ENCODE results near the gene IMMP2L. TPM values are rescaled to one million over a fixed set of nuclear protein-coding genes. Genes with fewer than 3 reads are reported as not detected.

Gene IMMP2L
- total and polyA plus RNA-seq, 8 donors = 2.5 to 40.8 (median 20.0) TPM; not detected in 1

- intact Hi-C loops (cut with DNase I; ENCODE audit: low total_unique reads) = no loop called here
- whole genome bisulfite sequencing, 5 donors = 89 to 97% (median 95%) methylated on average over 3 of the region's 3 CpGs
- H3K27me3 ChIP-seq = no peaks in the 10 kb centered on the region
- DNase-seq = no peak
- no peak overlapping the region for H3K4me3 ChIP-seq
- H3K9me3 ChIP-seq = no peaks in the 10 kb centered on the region
- H3K27ac ChIP-seq = no peak overlapping the region
- peaks cover 0 to 18% (median 6%) of the 10 kb centered on the region in 4 donors for H3K4me1 ChIP-seq
- H3K36me3 ChIP-seq = no peaks in the 10 kb centered on the region
- no peak for TF ChIP-seq POLR2A (IDR thresholded peaks at IDR 0.05)
- no peak for TF ChIP-seq EP300 (IDR thresholded peaks at IDR 0.05)
- no peak for TF ChIP-seq CTCF (IDR thresholded peaks at IDR 0.05)
- no peak for TF ChIP-seq POLR2AphosphoS5 (IDR thresholded peaks at IDR 0.05)
These were observed 457.6 kb downstream of the IMMP2L start for GRCh38 chr7:111104710-111105109.

GRCh38 chr7:111103678-111104274 lies 458.5 kb downstream of the IMMP2L start:
- Histone ChIP-seq H3K9me3 (no peaks in the 10 kb centered on the region), H3K36me3 (no peaks in the 10 kb centered on the region), H3K27me3 (no peaks in the 10 kb centered on the region), H3K4me3 (no peak overlapping the region), H3K4me1 (peaks cover 0 to 21% (median 5%) of the 10 kb centered on the region in 4 donors), H3K27ac (no peak overlapping the region)
- no peak for TF ChIP-seq CTCF (IDR thresholded peaks at IDR 0.05)
- TF ChIP-seq EP300 (IDR thresholded peaks at IDR 0.05) = no peak
- no peak for TF ChIP-seq POLR2AphosphoS5 (IDR thresholded peaks at IDR 0.05)
- TF ChIP-seq POLR2A (IDR thresholded peaks at IDR 0.05) = no peak
- WGBS, 5 donors = 58 to 84% (median 76%) methylated on average over 4 of the region's 4 CpGs
- intact Hi-C loops (cut with DNase I; ENCODE audit: low total_unique reads) = no loop called here
- no peak for DNase-seq

- no peaks in the 10 kb centered on the region for H3K9me3 ChIP-seq
- H3K36me3 ChIP-seq = no peaks in the 10 kb centered on the region
- H3K27ac ChIP-seq = no peak overlapping the region
- no peaks in the 10 kb centered on the region for H3K27me3 ChIP-seq
- 35 to 70% (median 59%) methylated on average over 4 of the region's 4 CpGs for WGBS, 5 donors
- no peak for TF ChIP-seq POLR2A (IDR thresholded peaks at IDR 0.05)
- TF ChIP-seq POLR2AphosphoS5 (IDR thresholded peaks at IDR 0.05) = no peak
- no peak for TF ChIP-seq EP300 (IDR thresholded peaks at IDR 0.05)
- no peak for TF ChIP-seq CTCF (IDR thresholded peaks at IDR 0.05)
- no peak for DNase-seq
- H3K4me3 ChIP-seq = no peak overlapping the region
- intact Hi-C loops (cut with DNase I; ENCODE audit: low total_unique reads) = no loop called here
- peaks cover 0 to 17% (median 6%) of the 10 kb centered on the region in 4 donors for H3K4me1 ChIP-seq
These were observed 459.2 kb downstream of the IMMP2L start for GRCh38 chr7:111103136-111103535.

- intact Hi-C loops (cut with DNase I; ENCODE audit: low total_unique reads) = no loop called here
- no peak overlapping the region for H3K27ac ChIP-seq
- H3K4me3 ChIP-seq = no peak overlapping the region
- no peaks in the 10 kb centered on the region for H3K36me3 ChIP-seq
- no peaks in the 10 kb centered on the region for H3K9me3 ChIP-seq
- WGBS, 5 donors = 97 to 100% (median 98%) methylated on average over 1 of the region's 1 CpG
- no peak for DNase-seq
- no peaks in the 10 kb centered on the region for H3K27me3 ChIP-seq
- no peak for TF ChIP-seq CTCF (IDR thresholded peaks at IDR 0.05)
- H3K4me1 ChIP-seq = peaks cover 0 to 8% (median 3%) of the 10 kb centered on the region in 4 donors
These were observed 460.2 kb downstream of the IMMP2L start for GRCh38 chr7:111101856-111102646.
